HG03575 (cell line): ENCODE results near the gene CHST11.
"Not testable (repeated sequence)": the region's sequence is repeated elsewhere in the genome, so short reads cannot be mapped to it uniquely, and the experiment has no call there.

ENCODE experiments used
- ATAC-seq: cut with Tn5 transposase; IDR thresholded peaks from one replicate; pipeline ENCODE4 v1.9.1; 2021; ENCODE audit not compliant: unreplicated experiment, insufficient number of reproducible peaks, low FRiP score; ENCODE audit errors: extremely low read depth

The CHST11 gene

GRCh38 chr12:104768033-104768432 lies 311.3 kb downstream of the CHST11 start:
- ATAC-seq: no peak

DNA sequence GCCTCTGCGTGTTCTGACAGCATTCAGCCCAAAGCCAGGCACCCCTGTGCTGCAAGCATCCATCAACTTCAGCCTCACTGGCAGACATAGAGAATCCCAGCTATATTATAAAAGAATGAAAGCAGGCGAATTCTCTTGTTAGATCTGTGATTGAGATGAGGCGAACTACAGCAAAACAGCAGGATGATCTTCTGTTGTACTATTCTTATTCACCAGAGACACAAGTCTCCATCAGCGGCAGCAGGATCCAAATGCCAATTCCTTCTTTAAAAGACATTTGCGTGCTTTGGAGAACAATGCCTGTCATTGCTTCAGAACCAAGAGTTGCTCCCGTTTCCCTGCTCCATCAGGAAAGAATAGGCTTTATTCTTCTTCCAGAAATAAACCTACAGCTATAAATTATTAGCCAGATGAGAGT lies 312.4 kb downstream of the CHST11 start:
- ATAC-seq: no peak

GRCh38 chr12:104772336-104772735 lies 315.6 kb downstream of the CHST11 start:
- no peak for ATAC-seq

GRCh38 chr12:104775731-104776231 lies 319.0 kb downstream of the CHST11 start:
- no peak for ATAC-seq

DNA sequence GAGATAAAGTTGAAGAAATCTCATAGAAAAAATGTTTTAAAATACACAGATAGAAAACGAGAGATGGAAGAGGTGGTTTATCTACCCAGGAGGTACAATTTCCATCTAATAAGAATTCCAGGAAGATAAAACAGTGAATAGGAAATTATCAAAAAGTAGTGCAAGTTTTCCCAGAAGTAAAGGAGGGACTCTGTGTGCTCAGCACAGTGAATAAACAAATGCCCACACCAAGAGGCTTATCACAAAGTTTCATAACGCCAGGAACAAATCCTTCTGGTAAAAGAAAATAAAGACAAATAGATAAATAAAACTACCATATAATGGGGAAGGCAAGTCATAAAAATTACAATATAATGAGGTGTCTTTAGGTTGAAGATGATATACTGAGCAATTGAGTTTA lies 322.4 kb downstream of the CHST11 start:
- no peak for ATAC-seq

- no peak for ATAC-seq
Measured at GRCh38 chr12:104782296-104782695, 325.5 kb downstream of the CHST11 start.

DNA sequence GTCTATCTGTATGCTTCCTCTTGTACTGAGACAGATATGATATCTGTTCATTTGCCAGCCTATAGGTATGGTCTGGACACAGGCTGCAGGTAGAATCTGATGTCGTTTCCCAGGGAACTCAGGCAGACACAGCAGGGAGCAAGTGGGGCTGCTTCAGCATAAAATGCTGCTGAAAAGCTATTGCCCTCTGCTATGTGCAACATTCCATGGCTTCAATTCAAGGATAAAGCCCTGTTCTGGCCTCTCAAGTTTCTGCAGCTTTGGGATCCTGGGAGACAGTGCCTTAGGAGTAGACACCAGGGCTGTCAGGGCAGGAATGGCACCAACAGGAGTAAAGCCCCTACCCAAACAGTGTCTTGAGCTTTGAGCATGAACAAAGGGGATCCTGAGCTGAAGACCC lies 327.8 kb downstream of the CHST11 start:
- no peak for ATAC-seq

DNA sequence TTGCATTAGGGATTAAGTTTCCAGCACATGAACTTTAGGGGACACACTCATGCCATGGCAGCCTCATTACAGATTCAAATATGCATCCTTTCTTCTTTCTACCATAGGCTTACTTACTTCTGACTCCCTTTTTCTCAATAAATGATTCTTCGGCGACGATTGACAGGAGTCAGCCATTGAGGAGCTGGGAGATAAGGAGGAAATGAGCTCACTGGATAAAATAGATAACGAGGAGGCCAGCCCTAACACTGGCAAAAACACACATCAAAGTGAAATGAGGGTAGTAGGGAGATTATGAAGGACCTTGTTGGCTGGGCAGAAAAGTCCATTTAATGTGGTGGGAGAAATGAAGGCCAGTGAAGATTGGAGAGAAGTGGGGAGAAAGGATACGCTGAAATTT lies 329.1 kb downstream of the CHST11 start:
- ATAC-seq: no peak

DNA sequence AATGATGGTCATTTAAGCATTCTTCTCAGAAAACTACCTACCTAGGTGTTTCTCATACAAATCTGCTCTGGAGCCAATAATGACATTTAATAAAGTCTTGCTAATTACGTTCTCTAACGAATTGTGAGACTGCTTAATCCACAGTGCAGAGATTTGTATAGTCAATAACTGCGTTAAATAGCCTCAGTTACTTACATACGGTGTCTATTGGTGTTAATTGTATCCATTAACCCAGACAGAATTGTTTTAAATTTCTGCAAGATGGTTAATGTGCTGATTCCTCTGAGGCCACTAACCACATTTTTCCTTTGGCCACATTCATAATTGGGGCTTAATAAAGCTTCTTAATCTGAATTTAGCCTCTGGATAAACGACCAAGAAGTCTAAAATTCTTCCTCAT lies 329.6 kb downstream of the CHST11 start:
- no peak for ATAC-seq

DNA sequence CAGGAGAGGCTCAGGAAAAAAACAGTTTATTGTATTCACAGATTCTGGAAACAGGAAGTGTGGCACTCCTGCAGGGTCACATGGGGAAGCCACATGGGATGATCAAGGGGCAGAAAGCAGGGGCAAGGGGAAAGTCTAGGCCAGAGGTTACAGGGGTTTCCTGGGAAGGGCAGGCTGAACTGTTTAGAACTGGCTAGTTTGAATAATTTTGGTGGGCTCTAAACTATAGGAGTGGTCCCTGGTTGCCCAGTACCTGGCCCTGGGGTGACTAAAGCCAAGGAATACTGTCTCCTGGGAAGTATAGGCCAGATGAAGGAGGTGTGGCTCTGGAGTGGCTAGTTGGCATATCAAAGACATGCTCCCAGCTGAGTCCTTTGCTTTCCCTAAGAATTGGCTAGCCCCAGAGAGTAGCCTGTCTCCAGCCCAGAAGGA lies 332.1 kb downstream of the CHST11 start:
- ATAC-seq: no peak

- no peak for ATAC-seq
Measured at GRCh38 chr12:104790296-104791125, 333.8 kb downstream of the CHST11 start.

DNA sequence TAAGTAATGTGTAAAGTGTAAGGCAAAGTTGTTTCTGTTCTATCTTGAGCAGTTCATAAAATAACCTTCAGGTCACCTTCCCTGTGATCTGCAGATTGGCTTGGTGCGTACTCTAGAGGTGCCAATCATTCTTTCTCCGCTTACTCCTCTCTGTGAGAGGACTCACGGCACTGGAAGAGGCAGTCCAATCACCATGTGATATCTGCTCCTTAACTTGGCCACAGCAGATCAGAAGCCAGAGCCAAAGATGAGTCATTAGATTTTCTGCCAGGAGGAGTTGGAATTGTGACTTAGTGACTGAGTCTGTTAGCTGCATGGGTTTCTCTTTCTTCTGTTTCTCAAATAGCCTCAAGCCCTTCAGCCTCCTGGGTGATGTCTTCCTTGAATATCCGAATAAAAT lies 335.8 kb downstream of the CHST11 start:
- ATAC-seq: no peak

- ATAC-seq: no peak
Measured at GRCh38 chr12:104793285-104793684, 336.5 kb downstream of the CHST11 start.

DNA sequence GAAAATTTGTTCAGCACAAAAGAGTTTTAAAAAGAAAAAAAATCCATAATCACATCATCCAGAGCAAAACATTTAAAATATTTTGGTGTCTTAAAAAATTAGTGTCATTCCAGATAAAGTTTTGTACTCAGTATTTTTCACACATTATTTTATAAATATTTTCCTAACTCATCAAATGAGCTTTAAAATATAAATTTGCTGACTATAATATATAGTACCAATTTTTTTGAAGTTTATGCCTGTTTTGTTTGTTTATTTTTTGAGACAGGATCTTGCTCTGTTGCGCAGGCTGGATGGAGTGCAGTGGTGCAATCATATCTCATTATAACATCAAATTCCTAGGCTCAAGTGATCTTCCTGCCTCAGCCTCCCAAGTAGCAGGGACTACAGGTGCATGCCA lies 337.2 kb downstream of the CHST11 start:
- ATAC-seq: no peak

- no peak for ATAC-seq
Measured at GRCh38 chr12:104796475-104796862, 339.7 kb downstream of the CHST11 start.

GRCh38 chr12:104799458-104799857 lies 342.7 kb downstream of the CHST11 start:
- ATAC-seq: no peak

DNA sequence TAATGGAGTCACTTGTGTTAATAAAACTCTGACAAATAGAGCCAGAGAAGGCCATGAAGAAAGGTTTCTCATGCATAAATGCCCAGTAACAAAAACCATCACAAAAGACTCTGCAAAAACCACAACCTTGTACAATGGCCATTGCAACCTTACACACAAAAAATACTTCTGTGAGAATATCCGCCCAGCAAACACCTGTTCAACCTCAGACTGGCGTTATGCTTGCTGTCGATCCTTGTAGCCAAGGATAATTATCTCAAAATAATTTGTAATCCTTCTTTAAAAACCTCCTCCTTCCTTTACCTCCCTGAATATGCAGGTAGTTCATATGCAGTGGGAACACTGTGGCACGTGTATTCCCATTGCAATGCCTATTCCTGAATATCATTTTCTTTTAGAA lies 344.3 kb downstream of the CHST11 start:
- no peak for ATAC-seq

- ATAC-seq: no peak
Measured at GRCh38 chr12:104801427-104801826, 344.7 kb downstream of the CHST11 start.

GRCh38 chr12:104802208-104802607 lies 345.5 kb downstream of the CHST11 start:
- no peak for ATAC-seq

GRCh38 chr12:104805186-104805585 lies 348.4 kb downstream of the CHST11 start:
- ATAC-seq: no peak

DNA sequence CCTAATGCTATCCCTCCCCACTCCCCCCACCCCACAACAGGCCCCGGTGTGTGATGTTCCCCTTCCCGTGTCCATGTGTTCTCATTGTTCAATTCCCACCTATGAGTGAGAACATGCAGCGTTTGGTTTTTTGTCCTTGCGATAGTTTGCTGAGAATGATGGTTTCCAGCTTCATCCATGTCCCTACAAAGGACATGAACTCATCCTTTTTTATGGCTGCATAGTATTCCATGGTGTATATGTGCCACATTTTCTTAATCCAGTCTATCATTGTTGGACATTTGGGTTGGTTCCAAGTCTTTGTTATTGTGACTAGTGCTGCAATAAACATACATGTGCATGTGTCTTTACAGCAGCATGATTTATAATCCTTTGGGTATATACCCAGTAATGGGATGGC lies 349.4 kb downstream of the CHST11 start:
- ATAC-seq: not testable (repeated sequence)
